Measurements from ENCODE around the gene EP400. TPM values are rescaled to one million over a fixed set of nuclear protein-coding genes. Genes with fewer than 3 reads are reported as not detected.

The EP400 gene
- total and polyA plus RNA-seq, 2 of the 13 experiments (the other 11 are each of a cell fraction or from before 2014, with no cell fraction given) = 4.9 to 5.0 TPM

DNA sequence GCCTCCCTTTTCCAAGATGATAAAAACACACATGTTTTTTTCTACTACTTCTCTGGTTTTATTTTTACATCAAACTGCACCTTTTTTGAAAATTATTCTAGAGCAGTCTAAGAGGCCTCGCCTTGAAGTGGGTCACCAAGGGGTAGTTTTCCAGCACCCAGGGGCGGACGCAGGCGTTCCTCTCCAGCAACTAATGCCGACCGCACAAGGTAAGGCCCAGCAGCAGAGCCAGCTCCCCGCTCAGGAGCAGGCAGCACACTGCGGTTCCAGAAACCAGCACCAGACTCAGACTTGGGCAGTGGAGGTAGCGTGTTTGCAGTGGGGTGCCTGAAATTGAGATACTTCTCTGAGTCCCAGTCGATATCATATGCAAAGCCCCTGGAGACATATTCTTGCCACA, 31.6 kb downstream of the EP400 start:
- POLR2A ChIA-PET = no interaction called here
- ATAC-seq (no peak), DNase-seq (ENCODE audit: low spot score) (no peak), FAIRE-seq (no peak)
- Histone ChIP-seq H3K36me3 (replicated peaks in 1 of 2; ENCODE audit: control insufficient read depth in 1 of 2, insufficient read depth in 2 of 2, low read length in 2 of 2) (peaks cover 22 to 56% of the 10 kb centered on the region in 2 experiments), H3K4me2 (ENCODE audit: low read depth, low read length) (no peak overlapping the region), H3K4me3 (replicated peaks in 1 of 3; ENCODE audit: insufficient read depth in 1 of 3, low read depth in 2 of 3, low read length in 3 of 3) (no peak overlapping the region), H3K27me3 (ENCODE audit: control insufficient read depth in 1 of 2, insufficient read depth in 2 of 2, low read length in 2 of 2) (no peaks in the 10 kb centered on the region), H4K20me1 (ENCODE audit: insufficient read depth, low read length) (no peaks in the 10 kb centered on the region), H3K27ac (ENCODE audit: extremely low read length, insufficient read depth, low read length) (no peak overlapping the region), H3K9ac (ENCODE audit: insufficient read depth, low read depth, low read length) (no peak overlapping the region), H3K9me3 (ENCODE audit: low read length) (no peaks in the 10 kb centered on the region), H3K79me2 (ENCODE audit: insufficient read depth, low read length) (peaks cover 5% of the 10 kb centered on the region), H3K4me1 (ENCODE audit: insufficient read depth, low read length) (no peaks in the 10 kb centered on the region), H2AFZ (ENCODE audit: low read length) (no peak overlapping the region)
- CTCF ChIA-PET (ENCODE audit: low intra/inter-chr PET ratio, low total read pairs) = no interaction called here
- BruUV-seq (replicated peaks) = no TSS peak
- intact Hi-C loops (cut with micrococcal nuclease; ENCODE audit: unreplicated experiment) = no loop called here
- in situ Hi-C loops (cut with HindIII; ENCODE audit: extremely low pct_ligation_motif_present, low pct_unique_long_range_greater_than_20kb) = no loop called here
- 96% methylated on average over 10 of the region's 10 CpGs for WGBS (ENCODE audit: low lambda C conversion rate)
- no peak for TF ChIP-seq KDM3A (CRISPR knock-in tag; IDR thresholded peaks at IDR 0.05; ENCODE audit: low read depth)
- TF ChIP-seq, protein P1, sequence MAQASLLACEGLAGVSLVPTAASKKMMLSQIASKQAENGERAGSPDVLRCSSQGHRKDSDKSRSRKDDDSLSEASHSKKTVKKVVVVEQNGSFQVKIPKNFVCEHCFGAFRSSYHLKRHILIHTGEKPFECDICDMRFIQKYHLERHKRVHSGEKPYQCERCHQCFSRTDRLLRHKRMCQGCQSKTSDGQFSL (CRISPR knock-in tag; IDR thresholded peaks at IDR 0.05) = no peak
- TF ChIP-seq RFX5 (IDR thresholded peaks at IDR 0.05; ENCODE audit: low read depth, low read length) = no peak
- no peak for TF ChIP-seq RXRA (CRISPR knock-in tag; IDR thresholded peaks at IDR 0.05)
- TF ChIP-seq HNRNPLL (IDR thresholded peaks at IDR 0.05; ENCODE audit: low read depth, low read length, poor library complexity, severe bottlenecking) = no peak
- TF ChIP-seq, protein P2, sequence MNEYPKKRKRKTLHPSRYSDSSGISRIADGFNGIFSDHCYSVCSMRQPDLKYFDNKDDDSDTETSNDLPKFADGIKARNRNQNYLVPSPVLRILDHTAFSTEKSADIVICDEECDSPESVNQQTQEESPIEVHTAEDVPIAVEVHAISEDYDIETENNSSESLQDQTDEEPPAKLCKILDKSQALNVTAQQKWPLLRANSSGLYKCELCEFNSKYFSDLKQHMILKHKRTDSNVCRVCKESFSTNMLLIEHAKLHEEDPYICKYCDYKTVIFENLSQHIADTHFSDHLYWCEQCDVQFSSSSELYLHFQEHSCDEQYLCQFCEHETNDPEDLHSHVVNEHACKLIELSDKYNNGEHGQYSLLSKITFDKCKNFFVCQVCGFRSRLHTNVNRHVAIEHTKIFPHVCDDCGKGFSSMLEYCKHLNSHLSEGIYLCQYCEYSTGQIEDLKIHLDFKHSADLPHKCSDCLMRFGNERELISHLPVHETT (CRISPR knock-in tag; conservative IDR thresholded peaks at IDR 0.05) = no peak
- no peak for TF ChIP-seq KDM2A (CRISPR knock-in tag; IDR thresholded peaks at IDR 0.05; ENCODE audit: borderline replicate concordance, low read depth)
- TF ChIP-seq FOXK1 (CRISPR knock-in tag; IDR thresholded peaks at IDR 0.05; ENCODE audit: borderline replicate concordance, low read depth) = no peak
- no peak for TF ChIP-seq PITX1 (CRISPR knock-in tag; IDR thresholded peaks at IDR 0.05)
- no peak for TF ChIP-seq POLR2A (IDR thresholded peaks at IDR 0.05; ENCODE audit: insufficient read depth in 1 of 2, low read depth in 2 of 2, low read length in 2 of 2)
- TF ChIP-seq, protein P3, sequence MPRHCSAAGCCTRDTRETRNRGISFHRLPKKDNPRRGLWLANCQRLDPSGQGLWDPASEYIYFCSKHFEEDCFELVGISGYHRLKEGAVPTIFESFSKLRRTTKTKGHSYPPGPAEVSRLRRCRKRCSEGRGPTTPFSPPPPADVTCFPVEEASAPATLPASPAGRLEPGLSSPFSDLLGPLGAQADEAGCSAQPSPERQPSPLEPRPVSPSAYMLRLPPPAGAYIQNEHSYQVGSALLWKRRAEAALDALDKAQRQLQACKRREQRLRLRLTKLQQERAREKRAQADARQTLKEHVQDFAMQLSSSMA (CRISPR knock-in tag; IDR thresholded peaks at IDR 0.05) = no peak
- TF ChIP-seq ZBTB21 (CRISPR knock-in tag; IDR thresholded peaks at IDR 0.05) = no peak
- no peak for TF ChIP-seq MAFF (IDR thresholded peaks at IDR 0.05; ENCODE audit: low read depth, low read length)
- TF ChIP-seq ZNF75D (CRISPR knock-in tag; IDR thresholded peaks at IDR 0.05; ENCODE audit: borderline replicate concordance) = no peak
- TF ChIP-seq PHF8 (CRISPR knock-in tag; IDR thresholded peaks at IDR 0.05) = no peak
- TF ChIP-seq, protein P4, sequence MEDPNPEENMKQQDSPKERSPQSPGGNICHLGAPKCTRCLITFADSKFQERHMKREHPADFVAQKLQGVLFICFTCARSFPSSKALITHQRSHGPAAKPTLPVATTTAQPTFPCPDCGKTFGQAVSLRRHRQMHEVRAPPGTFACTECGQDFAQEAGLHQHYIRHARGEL (CRISPR knock-in tag; IDR thresholded peaks at IDR 0.05) = no peak
- TF ChIP-seq ISX (CRISPR knock-in tag; conservative IDR thresholded peaks at IDR 0.05) = no peak
